Measurements from ENCODE around the gene ALLC.

The ALLC gene

GRCh38 chr2:3675687-3676086, 17.7 kb downstream of the ALLC start:
- DNase-seq (ENCODE audit: low spot score), result no peak
- no peak for FAIRE-seq

GRCh38 chr2:3677436-3677835, 19.4 kb downstream of the ALLC start:
- FAIRE-seq, result no peak
- DNase-seq (ENCODE audit: low spot score), result no peak

- FAIRE-seq, result no peak
These were observed 20.2 kb downstream of the ALLC start for GRCh38 chr2:3678212-3678611.

GRCh38 chr2:3679180-3679579, 21.2 kb downstream of the ALLC start:
- DNase-seq (ENCODE audit: low spot score) (no peak), FAIRE-seq (no peak)

More at GRCh38 chr2:3678212-3678611, 20.2 kb downstream of the ALLC start:
- DNase-seq (ENCODE audit: low spot score), result no peak

GRCh38 chr2:3679616-3680393, 21.8 kb downstream of the ALLC start:
- DNase-seq (ENCODE audit: low spot score) (no peak), FAIRE-seq (no peak)

GRCh38 chr2:3680548-3681345, 22.7 kb downstream of the ALLC start:
- DNase-seq (ENCODE audit: low spot score), result no peak
- no peak for FAIRE-seq

- FAIRE-seq (no peak), DNase-seq (ENCODE audit: low spot score) (no peak)
These were observed 23.6 kb downstream of the ALLC start for GRCh38 chr2:3681625-3682024.

- DNase-seq (ENCODE audit: low spot score) (no peak), FAIRE-seq (no peak)
These were observed 24.8 kb downstream of the ALLC start for GRCh38 chr2:3682811-3683210.

GRCh38 chr2:3683748-3684454, 25.9 kb downstream of the ALLC start:
- no peak for DNase-seq (ENCODE audit: low spot score)
- FAIRE-seq, result no peak

- DNase-seq (ENCODE audit: low spot score) (no peak), FAIRE-seq (no peak)
These were observed 32.2 kb downstream of the ALLC start for GRCh38 chr2:3689998-3690748.

- DNase-seq (ENCODE audit: low spot score) (no peak), FAIRE-seq (no peak)
These were observed 34.4 kb downstream of the ALLC start for GRCh38 chr2:3692375-3692774.

GRCh38 chr2:3696545-3696944, 38.5 kb downstream of the ALLC start:
- FAIRE-seq (no peak), DNase-seq (ENCODE audit: low spot score) (no peak)

GRCh38 chr2:3701071-3701470, 43.1 kb downstream of the ALLC start:
- FAIRE-seq (no peak), DNase-seq (ENCODE audit: low spot score) (no peak)

- DNase-seq (ENCODE audit: low spot score), result no peak
- FAIRE-seq, result no peak
These were observed 45.3 kb downstream of the ALLC start, which contains the start of gene DCDC2C for GRCh38 chr2:3703236-3703756. DCDC2C (plus strand) TSS chr2:3703575; CDS start chr2:3703752, 177 bp downstream.

GRCh38 chr2:3703757-3704355, 45.9 kb downstream of the ALLC start:
- DNase-seq (ENCODE audit: low spot score), result no peak
- FAIRE-seq, result no peak

- FAIRE-seq (no peak), DNase-seq (ENCODE audit: low spot score) (no peak)
These were observed 46.7 kb downstream of the ALLC start for GRCh38 chr2:3704692-3705091.

- FAIRE-seq (no peak), DNase-seq (ENCODE audit: low spot score) (no peak)
These were observed 47.8 kb downstream of the ALLC start for GRCh38 chr2:3705782-3706181.

GRCh38 chr2:3706892-3707291, 48.9 kb downstream of the ALLC start:
- DNase-seq (ENCODE audit: low spot score), result no peak
- no peak for FAIRE-seq

GRCh38 chr2:3708576-3708975, 50.6 kb downstream of the ALLC start:
- FAIRE-seq (no peak), DNase-seq (ENCODE audit: low spot score) (no peak)

GRCh38 chr2:3709225-3709624, 51.2 kb downstream of the ALLC start:
- DNase-seq (ENCODE audit: low spot score) (no peak), FAIRE-seq (no peak)

GRCh38 chr2:3712424-3712823, 54.4 kb downstream of the ALLC start:
- DNase-seq (ENCODE audit: low spot score), result no peak
- FAIRE-seq, result no peak
